ENCODE data around the gene SPOPL. TPM values are rescaled to one million over a fixed set of nuclear protein-coding genes. Genes with fewer than 3 reads are reported as not detected.

Gene SPOPL
- total and polyA plus RNA-seq, 9 donors = 8.3 to 12.6 (median 11.1) TPM

GRCh38 chr2:138610201-138610953 is 108.8 kb downstream of the SPOPL start:
- no CpG with 5 or more reads among the region's 4 CpGs for WGBS (ENCODE audit: insufficient coverage)
- no peak for DNase-seq
- no peaks in the 10 kb centered on the region for H3K36me3 ChIP-seq (ENCODE audit: control insufficient read depth, insufficient read depth, low read length)
- H3K9me3 ChIP-seq (replicated peaks; ENCODE audit: control insufficient read depth, low read depth, low read length) = no peaks in the 10 kb centered on the region
- no peak overlapping the region for H3K4me3 ChIP-seq (ENCODE audit: low read length)
- H3K4me1 ChIP-seq (ENCODE audit: control insufficient read depth, insufficient read depth, low read length) = no peaks in the 10 kb centered on the region
- no peak overlapping the region for H3K27ac ChIP-seq (ENCODE audit: low read length)
- no peaks in the 10 kb centered on the region for H3K27me3 ChIP-seq (ENCODE audit: control insufficient read depth, insufficient read depth, low read length)

- Histone ChIP-seq H3K27me3 (ENCODE audit: control insufficient read depth, insufficient read depth, low read length) (no peaks in the 10 kb centered on the region), H3K4me1 (ENCODE audit: control insufficient read depth, insufficient read depth, low read length) (peaks cover 4% of the 10 kb centered on the region), H3K27ac (ENCODE audit: low read length) (no peak overlapping the region), H3K4me3 (ENCODE audit: low read length) (no peak overlapping the region), H3K36me3 (ENCODE audit: control insufficient read depth, insufficient read depth, low read length) (no peaks in the 10 kb centered on the region), H3K9me3 (replicated peaks; ENCODE audit: control insufficient read depth, low read depth, low read length) (no peaks in the 10 kb centered on the region)
- no peak for DNase-seq
- 65% methylated on average over 2 of the region's 4 CpGs for WGBS (ENCODE audit: insufficient coverage)
Measured at GRCh38 chr2:138615257-138615656, 113.7 kb downstream of the SPOPL start.

GRCh38 chr2:138617026-138617425 is 115.5 kb downstream of the SPOPL start:
- Histone ChIP-seq H3K4me3 (ENCODE audit: low read length) (no peak overlapping the region), H3K36me3 (ENCODE audit: control insufficient read depth, insufficient read depth, low read length) (no peaks in the 10 kb centered on the region), H3K27ac (ENCODE audit: low read length) (no peak overlapping the region), H3K27me3 (ENCODE audit: control insufficient read depth, insufficient read depth, low read length) (no peaks in the 10 kb centered on the region), H3K4me1 (ENCODE audit: control insufficient read depth, insufficient read depth, low read length) (peaks cover 4% of the 10 kb centered on the region), H3K9me3 (replicated peaks; ENCODE audit: control insufficient read depth, low read depth, low read length) (no peaks in the 10 kb centered on the region)
- no CpG with 5 or more reads among the region's 1 CpG for WGBS (ENCODE audit: insufficient coverage)
- no peak for DNase-seq

GRCh38 chr2:138618971-138619370 is 117.4 kb downstream of the SPOPL start:
- no peaks in the 10 kb centered on the region for H3K9me3 ChIP-seq (replicated peaks; ENCODE audit: control insufficient read depth, low read depth, low read length)
- H3K27ac ChIP-seq (ENCODE audit: low read length) = no peak overlapping the region
- no peaks in the 10 kb centered on the region for H3K36me3 ChIP-seq (ENCODE audit: control insufficient read depth, insufficient read depth, low read length)
- H3K4me1 ChIP-seq (ENCODE audit: control insufficient read depth, insufficient read depth, low read length) = peaks cover 4% of the 10 kb centered on the region
- peak; percentile 11 for DNase-seq
- no peaks in the 10 kb centered on the region for H3K27me3 ChIP-seq (ENCODE audit: control insufficient read depth, insufficient read depth, low read length)
- 55% methylated on average over 3 of the region's 3 CpGs for WGBS (ENCODE audit: insufficient coverage)
- H3K4me3 ChIP-seq (ENCODE audit: low read length) = no peak overlapping the region

- Histone ChIP-seq H3K4me3 (ENCODE audit: low read length) (no peak overlapping the region), H3K9me3 (replicated peaks; ENCODE audit: control insufficient read depth, low read depth, low read length) (no peaks in the 10 kb centered on the region), H3K27me3 (ENCODE audit: control insufficient read depth, insufficient read depth, low read length) (no peaks in the 10 kb centered on the region), H3K4me1 (ENCODE audit: control insufficient read depth, insufficient read depth, low read length) (peaks cover 4% of the 10 kb centered on the region), H3K27ac (ENCODE audit: low read length) (no peak overlapping the region), H3K36me3 (ENCODE audit: control insufficient read depth, insufficient read depth, low read length) (no peaks in the 10 kb centered on the region)
- 29% methylated on average over 1 of the region's 2 CpGs for WGBS (ENCODE audit: insufficient coverage)
- DNase-seq = peak; percentile 53
Measured at GRCh38 chr2:138620431-138620830, 118.9 kb downstream of the SPOPL start.

GRCh38 chr2:138621139-138621538 is 119.6 kb downstream of the SPOPL start:
- no peaks in the 10 kb centered on the region for H3K36me3 ChIP-seq (ENCODE audit: control insufficient read depth, insufficient read depth, low read length)
- H3K27me3 ChIP-seq (ENCODE audit: control insufficient read depth, insufficient read depth, low read length) = no peaks in the 10 kb centered on the region
- H3K4me1 ChIP-seq (ENCODE audit: control insufficient read depth, insufficient read depth, low read length) = peaks cover 4% of the 10 kb centered on the region
- no peak for DNase-seq
- H3K4me3 ChIP-seq (ENCODE audit: low read length) = no peak overlapping the region
- H3K9me3 ChIP-seq (replicated peaks; ENCODE audit: control insufficient read depth, low read depth, low read length) = no peaks in the 10 kb centered on the region
- H3K27ac ChIP-seq (ENCODE audit: low read length) = no peak overlapping the region
- no CpG with 5 or more reads among the region's 3 CpGs for WGBS (ENCODE audit: insufficient coverage)

- no peak for DNase-seq
- H3K4me1 ChIP-seq (ENCODE audit: control insufficient read depth, insufficient read depth, low read length) = peaks cover 4% of the 10 kb centered on the region
- H3K9me3 ChIP-seq (replicated peaks; ENCODE audit: control insufficient read depth, low read depth, low read length) = no peaks in the 10 kb centered on the region
- no peaks in the 10 kb centered on the region for H3K36me3 ChIP-seq (ENCODE audit: control insufficient read depth, insufficient read depth, low read length)
- H3K27me3 ChIP-seq (ENCODE audit: control insufficient read depth, insufficient read depth, low read length) = no peaks in the 10 kb centered on the region
- no peak overlapping the region for H3K27ac ChIP-seq (ENCODE audit: low read length)
- H3K4me3 ChIP-seq (ENCODE audit: low read length) = no peak overlapping the region
- 27% methylated on average over 2 of the region's 3 CpGs for WGBS (ENCODE audit: insufficient coverage)
Measured at GRCh38 chr2:138622613-138623012, 121.0 kb downstream of the SPOPL start.

All from muscle of leg (tissue), 11 donors.